ENCODE results near the gene TESPA1.
A peak's percentile ranks its signal among the peaks of the same experiment; 100 is the strongest.

The TESPA1 gene

GRCh38 chr12:54984658-54985376 is at the start of gene TESPA1:
Gene TESPA1, minus strand, starts transcription at chr12:54984762. Its CDS starts 10,200 bp downstream, at chr12:54974562.
- no peak for DNase-seq (ENCODE audit: low spot score)
- peak within 1 kb of the TSS; percentile 10 for H3K4me3 ChIP-seq
- H3K27ac ChIP-seq: no peak within 1 kb of the TSS
- TF ChIP-seq CTCF (IDR thresholded peaks at IDR 0.05): no peak

- DNase-seq (ENCODE audit: low spot score): no peak
- no peak overlapping the region for H3K4me3 ChIP-seq
- no peak for TF ChIP-seq CTCF (IDR thresholded peaks at IDR 0.05)
- no peak overlapping the region for H3K27ac ChIP-seq
These were observed 49.7 kb upstream of the TESPA1 start for GRCh38 chr12:55034218-55034617.

- no peak overlapping the region for H3K4me3 ChIP-seq
- no peak overlapping the region for H3K27ac ChIP-seq
- TF ChIP-seq CTCF (IDR thresholded peaks at IDR 0.05): no peak
- no peak for DNase-seq (ENCODE audit: low spot score)
These were observed 40.9 kb upstream of the TESPA1 start for GRCh38 chr12:55025508-55025907.

- Histone ChIP-seq H3K4me3 (no peak overlapping the region), H3K27ac (no peak overlapping the region)
- DNase-seq (ENCODE audit: low spot score): no peak
- TF ChIP-seq CTCF (IDR thresholded peaks at IDR 0.05): no peak
These were observed 40.0 kb upstream of the TESPA1 start for GRCh38 chr12:55024575-55024974.

- no peak within 1 kb of the TSS for H3K27ac ChIP-seq
- no peak for TF ChIP-seq CTCF (IDR thresholded peaks at IDR 0.05)
- DNase-seq (ENCODE audit: low spot score): no peak
- H3K4me3 ChIP-seq: no peak within 1 kb of the TSS
These were observed 35.2 kb upstream of the TESPA1 start, which contains the start of gene NEUROD4 for GRCh38 chr12:55019784-55020183. Gene NEUROD4, plus strand, starts transcription at chr12:55019974. Its CDS starts 6,466 bp downstream, at chr12:55026440.

- H3K27ac ChIP-seq: no peak overlapping the region
- no peak overlapping the region for H3K4me3 ChIP-seq
- TF ChIP-seq CTCF (IDR thresholded peaks at IDR 0.05): no peak
- no peak for DNase-seq (ENCODE audit: low spot score)
These were observed 32.9 kb upstream of the TESPA1 start for GRCh38 chr12:55017416-55017925.
